ENCODE results near the gene MAP3K21. TPM values are rescaled to one million over a fixed set of nuclear protein-coding genes. Genes with fewer than 3 reads are reported as not detected.

The MAP3K21 gene
- total RNA-seq, 1 donor from 2014 or later: 6.9 TPM

DNA sequence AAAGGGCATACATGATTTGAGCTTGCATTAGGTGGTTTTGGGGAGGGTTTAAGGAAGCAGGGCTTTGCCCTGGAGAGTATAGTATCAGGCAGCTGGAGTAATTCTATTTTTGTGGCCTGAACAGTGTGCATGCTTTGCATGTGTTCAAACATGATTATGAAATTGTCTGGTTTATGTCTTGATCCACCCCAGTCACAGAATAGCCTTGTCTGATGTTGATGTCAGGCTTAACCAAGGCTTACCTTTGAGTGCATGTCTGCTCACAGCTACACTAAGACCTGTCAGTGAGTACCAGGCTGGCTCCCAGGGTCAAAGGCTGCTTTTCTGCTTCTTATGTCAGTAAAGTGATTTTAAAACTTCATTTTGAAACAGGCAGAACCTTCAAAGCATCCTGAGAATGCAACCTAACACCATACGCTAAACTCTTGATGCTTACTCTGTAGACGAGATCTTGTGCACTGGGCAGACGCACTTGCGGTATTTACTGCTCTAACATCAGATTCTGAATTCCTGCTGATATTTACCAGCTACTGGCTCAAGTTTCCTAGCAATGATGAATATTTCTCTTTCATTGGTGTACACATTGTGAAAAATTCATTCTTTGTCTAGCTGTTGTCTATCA, 78.9 kb downstream of the MAP3K21 start:
- no peaks in the 10 kb centered on the region for H3K9me3 ChIP-seq
- no peak overlapping the region for H3K4me3 ChIP-seq
- DNase-seq (ENCODE audit: extremely low spot score in 2 of 2): no peak
- no peaks in the 10 kb centered on the region for H3K27me3 ChIP-seq
- H3K36me3 ChIP-seq: no peaks in the 10 kb centered on the region
- H3K4me1 ChIP-seq: no peaks in the 10 kb centered on the region
- intact Hi-C loops (cut with DNase I): no loop called here
- H3K27ac ChIP-seq: no peak overlapping the region
- TF ChIP-seq, protein P1, sequence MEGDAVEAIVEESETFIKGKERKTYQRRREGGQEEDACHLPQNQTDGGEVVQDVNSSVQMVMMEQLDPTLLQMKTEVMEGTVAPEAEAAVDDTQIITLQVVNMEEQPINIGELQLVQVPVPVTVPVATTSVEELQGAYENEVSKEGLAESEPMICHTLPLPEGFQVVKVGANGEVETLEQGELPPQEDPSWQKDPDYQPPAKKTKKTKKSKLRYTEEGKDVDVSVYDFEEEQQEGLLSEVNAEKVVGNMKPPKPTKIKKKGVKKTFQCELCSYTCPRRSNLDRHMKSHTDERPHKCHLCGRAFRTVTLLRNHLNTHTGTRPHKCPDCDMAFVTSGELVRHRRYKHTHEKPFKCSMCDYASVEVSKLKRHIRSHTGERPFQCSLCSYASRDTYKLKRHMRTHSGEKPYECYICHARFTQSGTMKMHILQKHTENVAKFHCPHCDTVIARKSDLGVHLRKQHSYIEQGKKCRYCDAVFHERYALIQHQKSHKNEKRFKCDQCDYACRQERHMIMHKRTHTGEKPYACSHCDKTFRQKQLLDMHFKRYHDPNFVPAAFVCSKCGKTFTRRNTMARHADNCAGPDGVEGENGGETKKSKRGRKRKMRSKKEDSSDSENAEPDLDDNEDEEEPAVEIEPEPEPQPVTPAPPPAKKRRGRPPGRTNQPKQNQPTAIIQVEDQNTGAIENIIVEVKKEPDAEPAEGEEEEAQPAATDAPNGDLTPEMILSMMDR (IDR thresholded peaks at IDR 0.05): no peak
- TF ChIP-seq POLR2AphosphoS5 (IDR thresholded peaks at IDR 0.05; ENCODE audit: insufficient read depth in 1 of 2, low read depth in 1 of 2) (no peak), POLR2A (IDR thresholded peaks at IDR 0.05) (no peak)

DNA sequence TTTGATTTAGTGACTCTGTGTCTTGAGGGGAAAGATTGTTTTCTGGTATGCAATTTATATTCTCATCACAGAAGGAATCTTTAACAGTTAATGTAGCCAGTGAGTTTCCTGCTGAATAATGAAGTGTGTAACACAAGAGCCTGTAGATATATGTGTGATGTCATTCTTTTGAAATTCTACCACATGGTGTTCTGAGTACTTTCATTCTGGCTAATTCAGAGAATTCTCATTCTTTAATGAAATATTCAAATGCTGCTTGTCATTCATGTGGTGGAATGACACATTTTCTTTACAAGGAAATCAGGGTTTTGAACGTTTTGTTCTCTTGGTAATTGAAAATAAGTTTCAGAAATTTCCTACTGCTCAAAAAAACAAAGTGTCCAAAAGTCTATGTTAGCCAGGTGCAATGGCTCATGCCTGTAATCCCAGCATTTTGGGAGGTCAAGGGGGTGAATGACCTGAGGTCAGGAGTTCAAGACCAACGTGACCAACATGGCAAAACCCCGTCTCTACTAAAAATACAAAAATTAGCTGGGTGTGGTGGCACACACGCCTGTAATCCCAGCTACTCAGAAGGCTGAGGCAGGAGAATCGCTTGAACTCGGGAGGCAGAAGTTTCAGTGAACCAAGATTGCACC, 79.6 kb downstream of the MAP3K21 start:
- H3K9me3 ChIP-seq: no peaks in the 10 kb centered on the region
- H3K27me3 ChIP-seq: no peaks in the 10 kb centered on the region
- H3K4me1 ChIP-seq: no peaks in the 10 kb centered on the region
- DNase-seq (ENCODE audit: extremely low spot score in 2 of 2): no peak
- no peak overlapping the region for H3K27ac ChIP-seq
- H3K36me3 ChIP-seq: no peaks in the 10 kb centered on the region
- TF ChIP-seq POLR2A (IDR thresholded peaks at IDR 0.05) (no peak), POLR2AphosphoS5 (IDR thresholded peaks at IDR 0.05; ENCODE audit: insufficient read depth in 1 of 2, low read depth in 1 of 2) (no peak)
- TF ChIP-seq, protein P1 (IDR thresholded peaks at IDR 0.05): no peak
- intact Hi-C loops (cut with DNase I): no loop called here
- H3K4me3 ChIP-seq: no peak overlapping the region

DNA sequence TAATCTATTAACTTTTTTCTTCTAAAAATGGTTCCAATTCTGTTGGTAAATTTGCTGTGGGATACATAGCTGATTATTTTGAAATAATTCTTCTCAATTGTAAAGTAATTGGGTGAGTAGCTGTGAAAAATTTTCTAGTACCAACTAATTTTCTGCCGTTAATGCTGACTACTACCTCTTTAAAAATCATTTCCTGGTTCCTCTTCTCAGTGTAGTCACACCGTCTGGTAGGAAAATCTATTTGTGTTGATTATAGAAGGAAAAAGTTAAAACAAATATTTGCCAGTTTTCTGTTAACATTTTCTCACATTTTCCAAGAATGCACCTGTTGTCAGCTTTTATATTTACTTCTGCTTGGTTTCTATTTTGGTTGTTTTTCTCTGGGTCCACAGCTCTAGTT, 82.0 kb downstream of the MAP3K21 start:
- TF ChIP-seq POLR2AphosphoS5 (IDR thresholded peaks at IDR 0.05; ENCODE audit: insufficient read depth in 1 of 2, low read depth in 1 of 2) (no peak), POLR2A (IDR thresholded peaks at IDR 0.05) (no peak)
- TF ChIP-seq, protein P1 (IDR thresholded peaks at IDR 0.05): no peak
- Histone ChIP-seq H3K27ac (no peak overlapping the region), H3K27me3 (no peaks in the 10 kb centered on the region), H3K4me3 (no peak overlapping the region), H3K36me3 (no peaks in the 10 kb centered on the region), H3K4me1 (no peaks in the 10 kb centered on the region), H3K9me3 (no peaks in the 10 kb centered on the region)
- DNase-seq (ENCODE audit: extremely low spot score in 2 of 2): no peak
- intact Hi-C loops (cut with DNase I): no loop called here

DNA sequence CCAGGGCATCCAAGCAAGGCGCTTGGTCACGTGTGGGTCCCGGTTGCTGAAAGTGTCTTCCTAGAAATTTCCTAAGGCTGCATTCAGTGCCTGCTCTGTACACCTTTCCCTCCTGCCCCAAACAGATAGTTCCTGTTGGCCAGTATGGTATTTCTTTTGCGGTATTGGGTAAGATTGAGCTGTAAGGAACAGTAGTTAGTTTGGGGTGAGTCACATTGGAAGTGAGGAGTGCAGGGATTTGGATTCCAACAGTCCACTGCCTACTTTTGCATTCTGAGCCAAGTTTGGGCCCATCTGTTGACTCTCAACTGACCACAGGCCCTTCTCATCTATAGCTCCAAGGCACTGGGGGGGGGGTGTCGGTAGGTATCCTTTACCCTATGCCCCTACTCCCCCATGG, 83.4 kb downstream of the MAP3K21 start:
- Histone ChIP-seq H3K4me1 (no peaks in the 10 kb centered on the region), H3K27me3 (no peaks in the 10 kb centered on the region), H3K4me3 (no peak overlapping the region), H3K9me3 (no peaks in the 10 kb centered on the region), H3K36me3 (no peaks in the 10 kb centered on the region), H3K27ac (no peak overlapping the region)
- intact Hi-C loops (cut with DNase I): no loop called here
- no peak for DNase-seq (ENCODE audit: extremely low spot score in 2 of 2)
- TF ChIP-seq POLR2A (IDR thresholded peaks at IDR 0.05) (no peak), POLR2AphosphoS5 (IDR thresholded peaks at IDR 0.05; ENCODE audit: insufficient read depth in 1 of 2, low read depth in 1 of 2) (no peak)
- TF ChIP-seq, protein P1 (IDR thresholded peaks at IDR 0.05): no peak

DNA sequence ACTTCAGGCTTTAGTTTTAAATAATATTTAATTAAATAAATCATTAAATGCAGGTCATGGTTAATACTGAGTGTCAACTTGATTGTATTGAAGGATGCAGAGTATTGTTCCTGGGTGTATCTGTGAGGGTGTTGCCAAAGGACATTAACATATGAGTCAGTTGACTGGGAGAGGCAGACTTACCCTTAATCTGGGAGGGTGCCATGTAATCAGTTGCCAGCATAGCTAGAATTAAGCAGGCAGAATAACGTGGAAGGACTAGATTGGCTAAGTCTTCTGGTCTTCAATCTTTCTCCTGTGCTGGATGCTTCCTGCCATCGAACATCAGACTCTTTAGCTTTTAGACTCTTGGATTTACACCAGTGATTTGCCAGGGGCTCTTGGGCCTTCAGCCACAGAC, 85.3 kb downstream of the MAP3K21 start:
- DNase-seq (ENCODE audit: extremely low spot score in 2 of 2): no peak
- H3K36me3 ChIP-seq: no peaks in the 10 kb centered on the region
- intact Hi-C loops (cut with DNase I): no loop called here
- no peak overlapping the region for H3K4me3 ChIP-seq
- no peaks in the 10 kb centered on the region for H3K4me1 ChIP-seq
- no peaks in the 10 kb centered on the region for H3K27me3 ChIP-seq
- H3K9me3 ChIP-seq: no peaks in the 10 kb centered on the region
- no peak for TF ChIP-seq POLR2AphosphoS5 (IDR thresholded peaks at IDR 0.05; ENCODE audit: insufficient read depth in 1 of 2, low read depth in 1 of 2)
- no peak for TF ChIP-seq POLR2A (IDR thresholded peaks at IDR 0.05)
- TF ChIP-seq, protein P1 (IDR thresholded peaks at IDR 0.05): no peak
- H3K27ac ChIP-seq: no peak overlapping the region
